Fibroblast of skin of scalp (primary cell): ENCODE measurements around the gene RUNX1.

ENCODE experiments used
- DNase-seq: peaks from one replicate; pipeline ENCODE4 v3.0.0-alpha.2; 2013

RUNX1 gene

GRCh38 chr21:34771512-34772028 lies 277.5 kb downstream of the RUNX1 start:
- peak; percentile 77 for DNase-seq

GRCh38 chr21:34770576-34770975 lies 278.5 kb downstream of the RUNX1 start:
- DNase-seq = peak; percentile 63

- no peak for DNase-seq
Measured at GRCh38 chr21:34768326-34768725, 280.8 kb downstream of the RUNX1 start.

DNA sequence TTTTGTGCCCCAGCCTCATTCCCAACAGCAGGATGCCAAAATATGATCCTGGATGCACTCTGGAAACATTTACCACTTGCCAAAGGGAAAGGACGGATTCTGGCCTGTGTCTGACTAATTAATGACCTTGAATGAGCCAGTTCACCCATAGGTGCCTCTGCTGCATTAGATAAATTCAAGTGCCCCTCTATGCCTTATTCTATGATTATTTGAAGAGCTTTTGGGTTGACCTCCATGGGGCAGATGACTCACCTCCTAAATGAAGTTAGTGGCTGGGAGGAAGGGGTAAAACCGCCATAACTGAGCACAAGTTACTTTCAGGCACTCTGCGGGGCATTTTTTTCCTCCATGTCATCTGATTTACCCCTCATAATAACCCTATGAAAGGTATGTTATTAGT lies 282.2 kb downstream of the RUNX1 start:
- DNase-seq = no peak

GRCh38 chr21:34765619-34766018 lies 283.5 kb downstream of the RUNX1 start:
- DNase-seq = no peak

DNA sequence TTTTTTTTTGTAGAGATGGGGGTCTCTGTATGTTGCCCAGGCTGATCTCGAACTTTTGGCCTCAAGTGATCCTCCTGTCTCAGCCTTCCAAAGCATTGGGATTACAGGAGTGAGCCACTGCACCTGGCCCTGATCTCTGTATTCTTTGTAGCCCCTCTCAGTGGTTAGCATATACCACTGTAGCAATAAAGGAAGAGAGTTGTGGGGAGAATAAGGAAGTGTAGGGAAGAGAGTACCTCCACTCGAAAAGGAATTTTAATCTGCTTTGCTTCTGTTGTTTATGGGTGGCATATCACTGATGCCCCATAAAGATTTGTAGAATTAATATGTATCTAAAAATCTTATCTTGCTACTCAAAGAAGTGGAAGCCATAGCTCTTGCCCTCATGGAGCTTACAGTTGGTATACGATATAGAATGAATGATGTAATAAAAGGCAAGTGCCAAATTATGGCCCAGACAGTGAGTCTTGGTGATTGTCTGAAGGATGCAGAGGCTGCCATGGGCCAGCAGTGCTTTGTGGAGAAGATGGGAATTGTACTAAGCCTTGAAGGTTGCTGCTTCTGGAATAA lies 284.3 kb downstream of the RUNX1 start:
- DNase-seq = no peak

DNA sequence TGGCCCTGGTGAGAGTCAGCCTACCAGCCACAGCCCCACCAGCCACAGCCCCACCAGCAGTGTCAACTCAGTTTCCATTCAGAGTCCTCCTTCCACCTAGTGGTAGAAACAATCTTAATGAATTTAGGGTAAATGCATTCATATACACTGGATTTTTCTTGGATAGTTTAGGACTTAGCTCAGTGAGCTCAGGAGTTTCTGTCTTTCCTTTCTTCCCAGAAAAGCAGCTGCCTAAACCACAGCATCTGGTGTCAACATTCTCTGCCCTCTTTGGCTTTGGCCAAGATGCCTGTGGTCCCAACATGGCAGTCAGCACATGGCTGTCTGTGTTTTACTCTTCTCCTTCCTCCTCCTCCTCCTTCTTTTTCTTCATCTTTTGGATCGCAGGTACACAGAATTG lies 286.3 kb downstream of the RUNX1 start:
- DNase-seq = peak; percentile 61

GRCh38 chr21:34761758-34762330 lies 287.3 kb downstream of the RUNX1 start:
- no peak for DNase-seq

- no peak for DNase-seq
Measured at GRCh38 chr21:34754690-34755647, 294.1 kb downstream of the RUNX1 start.

DNA sequence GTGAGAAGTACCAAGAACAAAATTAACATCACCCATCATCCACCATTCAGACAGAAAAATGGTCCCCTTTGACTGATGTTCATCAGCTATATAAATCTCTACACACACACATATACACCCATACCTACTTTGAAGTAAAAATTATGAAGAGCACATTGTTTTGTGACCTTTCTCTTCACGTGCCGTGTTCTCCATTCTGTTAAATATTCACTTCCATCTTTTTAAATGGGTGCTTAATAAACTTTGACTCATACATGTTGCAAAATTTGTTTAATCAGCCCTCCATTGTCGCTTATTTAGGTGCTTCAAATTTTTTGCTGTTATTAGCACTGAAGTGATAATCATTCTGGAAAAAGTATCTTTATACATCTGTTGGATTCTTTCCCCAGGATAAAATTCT lies 300.2 kb downstream of the RUNX1 start:
- no peak for DNase-seq

DNA sequence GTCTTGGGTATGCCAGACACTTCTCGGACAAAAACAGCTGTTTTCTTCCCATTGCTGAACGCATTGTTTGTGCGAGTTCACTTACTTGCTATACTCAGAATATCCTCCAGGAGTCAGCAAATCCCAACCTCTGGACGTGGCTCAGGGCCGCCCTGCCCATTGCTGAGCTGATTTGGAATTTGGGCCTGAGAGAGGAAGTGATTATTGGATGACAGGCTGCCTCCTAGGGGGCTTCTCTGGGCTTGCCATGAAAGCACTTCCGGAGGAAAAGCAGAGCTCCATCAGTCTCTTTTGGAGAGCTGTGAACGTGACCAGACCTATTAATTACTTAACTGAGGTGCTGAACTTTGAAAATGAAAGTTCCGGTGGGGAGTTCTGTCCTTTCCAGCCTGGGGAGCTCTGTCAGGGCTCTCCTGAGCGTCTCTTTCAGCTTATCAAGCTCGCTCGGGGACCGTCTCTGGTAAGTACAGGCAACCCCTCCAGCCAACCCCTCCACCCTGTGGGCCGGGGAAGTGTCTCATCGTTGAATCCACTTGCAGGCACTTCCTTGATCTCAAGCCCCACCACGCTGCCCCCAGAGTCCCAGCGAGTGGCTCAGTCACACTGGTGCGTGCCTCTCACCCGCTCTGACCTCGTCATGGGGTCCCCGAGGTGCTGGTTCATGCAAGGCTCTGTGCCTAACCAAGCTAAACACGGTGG lies 303.4 kb downstream of the RUNX1 start:
- peak; percentile 94 for DNase-seq

GRCh38 chr21:34744801-34745200 lies 304.3 kb downstream of the RUNX1 start:
- DNase-seq = no peak

DNA sequence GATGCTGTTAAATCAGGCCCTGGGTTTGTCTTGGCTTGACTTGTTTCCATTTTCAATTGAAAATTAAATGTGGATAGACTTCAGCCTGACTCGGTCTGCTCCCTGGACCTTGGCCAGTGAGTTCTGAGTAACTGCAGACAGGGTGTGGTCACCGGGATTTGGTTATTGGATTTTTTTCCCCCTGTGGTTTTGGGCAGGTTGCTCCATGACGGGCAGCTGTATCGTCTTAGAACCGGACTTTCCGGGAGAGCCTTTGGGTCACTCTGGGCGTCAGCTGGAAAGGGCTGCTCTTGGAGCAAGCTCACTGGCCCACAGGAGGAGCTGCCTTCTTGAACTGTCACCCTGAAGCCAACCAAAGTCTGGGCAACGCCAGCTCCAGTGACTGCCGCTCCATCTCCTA lies 305.3 kb downstream of the RUNX1 start:
- peak; percentile 50 for DNase-seq

- no peak for DNase-seq
Measured at GRCh38 chr21:34743285-34743684, 305.8 kb downstream of the RUNX1 start.

GRCh38 chr21:34740198-34740597 lies 308.9 kb downstream of the RUNX1 start:
- DNase-seq = no peak
